GM19455 (cell line): Measurements from ENCODE around the gene VASN.

Source experiments
- ATAC-seq: cut with Tn5 transposase; IDR thresholded peaks from one replicate; pipeline ENCODE4 v1.9.1; 2021; ENCODE audit not compliant: unreplicated experiment

The VASN gene

DNA sequence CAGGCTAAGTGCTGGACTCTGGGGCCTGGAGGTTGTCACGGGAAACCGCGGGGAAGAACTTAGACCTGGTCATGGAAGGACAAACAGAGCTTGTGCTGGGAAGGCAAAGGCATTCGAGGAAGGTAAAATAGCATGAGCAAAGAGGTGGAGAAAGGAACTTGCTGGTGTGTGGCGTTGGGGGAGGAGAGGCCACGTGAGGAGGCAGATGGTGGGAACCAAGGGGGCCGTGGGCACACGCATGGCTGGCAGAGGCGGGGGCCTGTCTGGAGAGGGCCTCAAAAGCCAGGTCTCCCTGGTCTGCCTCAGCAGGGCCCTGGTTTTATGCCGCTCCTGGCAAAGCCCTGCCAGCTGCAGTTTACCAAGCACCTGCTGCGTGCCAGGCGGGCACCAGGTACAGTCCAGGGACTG, 29.4 kb downstream of the VASN start:
- no peak for ATAC-seq

DNA sequence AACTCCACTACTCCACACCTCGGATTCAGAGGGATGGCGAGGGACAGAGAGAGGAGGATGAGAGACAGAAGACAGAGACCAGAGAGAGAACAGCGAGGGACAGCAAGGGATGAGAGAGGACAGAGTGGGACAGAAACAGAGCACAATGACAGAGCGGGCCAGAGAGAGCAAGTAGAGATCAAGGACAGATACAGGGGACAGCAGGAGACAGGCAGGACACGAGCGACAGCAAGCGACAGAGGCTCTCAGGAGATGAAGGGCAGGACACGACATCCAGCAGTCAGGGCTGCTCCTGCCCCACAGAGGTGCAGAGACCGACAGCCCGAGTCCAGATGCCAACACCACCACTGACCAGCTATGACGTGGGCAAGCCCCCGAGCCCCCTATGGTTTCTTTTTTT, 29.9 kb downstream of the VASN start:
- ATAC-seq = no peak

DNA sequence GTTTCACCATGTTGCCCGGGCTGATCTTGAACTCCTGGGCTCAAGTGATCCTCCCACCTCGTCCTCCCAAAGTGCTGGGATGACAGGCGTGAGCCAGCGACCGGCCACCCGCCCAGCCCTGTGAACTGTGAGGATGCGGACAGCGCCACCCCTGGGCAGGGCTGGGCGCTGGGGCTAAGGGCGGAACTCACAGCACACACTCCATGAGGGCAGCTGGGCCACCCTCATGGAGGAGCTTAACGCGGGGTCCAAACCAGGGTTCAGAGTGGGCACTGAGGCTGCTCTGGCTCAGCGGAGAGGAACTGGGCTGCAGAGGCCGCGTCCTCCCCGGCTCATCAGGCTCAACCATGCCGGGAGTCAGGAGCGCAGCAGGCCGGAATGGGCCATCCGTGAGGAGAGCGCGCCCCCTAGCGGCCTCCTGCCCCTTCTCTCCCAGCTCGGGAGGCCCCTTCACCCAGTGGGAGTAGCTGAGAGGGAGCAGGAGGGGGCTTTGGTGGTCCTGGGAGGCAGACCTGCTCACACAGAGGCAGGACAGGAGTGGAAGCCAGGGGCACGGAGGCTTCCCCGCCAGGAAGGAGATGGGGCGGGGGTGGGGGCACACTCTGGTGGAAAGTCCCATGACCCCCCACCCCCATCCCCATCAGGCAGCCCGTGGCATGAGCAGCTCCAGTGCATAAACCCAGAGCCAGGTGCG, 30.9 kb downstream of the VASN start:
- no peak for ATAC-seq

DNA sequence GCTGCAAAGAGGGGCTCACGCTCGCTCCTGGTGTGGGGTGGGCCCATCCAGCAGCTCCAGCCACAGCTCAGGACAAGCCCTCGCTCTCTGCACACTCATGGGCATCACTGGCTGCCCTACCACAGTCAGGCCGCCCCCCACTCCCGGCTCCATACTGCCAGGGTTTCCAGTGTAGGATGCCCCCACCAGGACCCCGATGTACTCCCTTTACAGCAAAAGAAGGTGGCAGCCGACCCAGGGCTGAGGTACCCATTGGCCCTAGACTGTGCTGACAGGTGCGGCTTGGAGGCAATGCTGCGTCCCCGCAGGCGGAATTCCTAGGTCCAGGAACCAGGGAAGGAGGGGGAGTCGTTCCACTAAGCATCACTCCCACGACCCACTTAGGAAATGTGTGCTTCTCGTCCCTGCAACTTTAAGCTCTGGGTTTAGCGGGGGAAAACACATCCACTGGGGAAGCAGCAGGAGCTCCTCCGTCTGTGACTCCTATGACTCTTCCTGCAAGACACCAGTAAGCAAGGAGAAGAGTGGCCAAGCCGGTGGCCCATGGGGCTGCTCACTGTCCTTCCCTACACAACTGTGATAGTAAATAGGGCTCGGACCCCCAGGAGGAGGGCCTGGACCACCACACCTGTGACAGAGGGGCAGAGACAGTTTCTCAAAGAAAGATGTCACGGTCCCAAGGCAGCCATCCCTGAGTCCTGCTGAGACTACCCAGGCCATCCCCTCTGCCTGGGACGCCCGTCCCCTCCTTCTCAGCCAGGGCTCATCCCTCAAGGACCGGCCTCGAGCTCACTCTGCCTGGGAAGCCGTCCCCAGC, 31.7 kb downstream of the VASN start:
- no peak for ATAC-seq

DNA sequence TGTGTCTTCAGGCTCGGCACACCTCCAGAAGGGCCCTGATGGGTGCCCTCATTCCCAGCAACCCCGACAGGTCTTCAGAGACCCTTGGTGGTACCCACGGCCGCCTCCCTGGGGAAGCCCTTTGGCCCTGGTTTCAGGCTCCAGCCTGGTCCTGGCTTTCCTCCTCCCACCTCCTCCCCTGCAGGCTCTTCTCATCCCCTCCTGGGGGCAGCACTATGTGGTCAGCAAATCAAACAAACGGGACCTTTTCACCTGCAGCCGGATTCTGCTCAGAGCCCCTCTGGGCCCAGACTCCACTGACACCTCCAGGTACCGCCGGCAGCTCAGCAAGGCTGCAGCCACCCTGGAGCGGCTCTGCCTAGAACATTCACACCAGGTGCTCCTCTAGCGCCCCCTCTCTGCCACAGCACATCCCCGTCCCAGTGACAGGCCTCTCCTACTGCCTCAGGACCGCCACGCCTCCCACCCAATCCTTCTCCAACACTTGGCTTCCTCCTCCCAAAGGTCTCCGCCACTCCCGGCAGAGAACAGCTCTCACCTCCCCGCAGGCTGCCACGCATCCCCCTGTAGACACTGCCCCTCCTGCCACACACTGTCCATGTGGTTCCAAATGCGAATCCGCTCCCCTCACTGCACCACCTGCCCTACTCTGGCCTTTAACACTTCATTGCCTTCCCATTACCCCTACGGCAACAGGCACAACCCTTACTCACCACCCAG, 32.8 kb downstream of the VASN start:
- ATAC-seq = no peak

DNA sequence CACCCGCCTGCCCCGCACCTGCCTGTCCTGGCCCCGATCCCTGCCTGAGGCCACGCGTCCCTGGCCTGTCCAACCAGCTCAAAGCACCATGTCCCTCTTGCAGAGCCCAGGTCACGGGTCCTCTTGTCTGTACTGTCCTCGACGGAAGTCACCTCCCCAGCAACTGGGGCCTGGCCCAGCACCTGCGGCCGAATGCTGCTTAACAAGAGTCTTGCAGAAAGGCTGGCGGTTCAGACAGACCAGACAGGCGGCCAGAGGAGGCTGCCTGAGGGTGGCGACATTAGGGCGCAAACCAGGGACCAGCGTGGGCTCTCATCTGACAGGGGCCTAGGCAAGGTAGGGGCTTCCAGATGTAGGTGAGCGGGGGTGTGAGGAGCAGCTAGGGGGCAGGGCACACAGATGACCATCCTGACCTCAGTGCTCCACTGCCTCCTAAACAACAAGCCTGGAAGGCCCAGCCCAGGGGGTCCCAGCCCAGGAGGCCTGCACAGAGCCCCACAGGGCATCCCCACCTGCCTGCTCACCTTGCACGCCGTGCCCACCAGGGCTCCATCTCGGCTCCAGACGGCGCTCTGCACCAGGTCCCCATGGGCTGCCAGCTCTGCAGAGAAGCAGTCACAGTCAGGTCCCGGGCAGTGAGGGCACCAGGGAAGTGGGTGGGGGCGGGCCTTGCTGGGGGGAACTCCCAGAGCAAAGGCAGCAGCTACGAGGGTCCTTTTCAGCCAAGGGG, 33.5 kb downstream of the VASN start:
- no peak for ATAC-seq

DNA sequence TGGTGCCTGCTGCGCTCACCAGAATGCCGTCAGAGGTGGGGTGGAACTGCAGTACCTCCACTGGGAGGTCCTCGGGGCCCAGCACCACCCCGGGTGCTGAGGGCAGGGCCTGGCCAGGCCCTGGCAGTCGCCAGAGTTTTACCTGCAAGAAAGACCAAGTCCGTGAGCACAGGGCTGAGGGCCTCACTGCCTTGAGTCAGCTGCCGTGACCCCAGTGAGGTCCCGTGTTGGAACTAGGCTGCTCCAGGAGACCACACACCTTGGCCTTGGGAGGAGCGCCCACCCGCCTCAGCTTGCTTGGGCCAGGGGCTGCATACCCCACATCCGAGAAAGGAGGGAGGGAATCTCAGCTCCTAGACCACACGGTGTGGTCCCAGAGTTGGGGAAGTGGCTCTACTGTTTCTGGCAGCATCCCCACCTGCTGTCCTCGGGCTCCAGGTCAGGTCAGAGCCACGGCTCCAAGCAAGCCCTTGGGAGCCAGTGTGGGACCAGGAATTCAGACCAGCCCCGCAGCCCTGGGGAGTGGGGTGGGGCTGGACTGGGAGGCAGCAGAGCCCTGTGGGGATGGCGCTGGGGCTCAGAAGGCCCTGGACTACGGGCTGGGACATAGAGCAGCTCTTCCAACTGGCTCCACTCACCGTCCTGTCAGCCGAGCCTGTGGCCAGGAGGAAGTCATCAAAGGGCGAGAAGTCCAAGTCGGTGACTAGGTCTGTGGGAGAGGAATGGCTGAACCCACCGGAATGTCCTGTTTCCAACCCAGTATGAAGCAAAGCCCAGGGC, 36.1 kb downstream of the VASN start:
- ATAC-seq = no peak

DNA sequence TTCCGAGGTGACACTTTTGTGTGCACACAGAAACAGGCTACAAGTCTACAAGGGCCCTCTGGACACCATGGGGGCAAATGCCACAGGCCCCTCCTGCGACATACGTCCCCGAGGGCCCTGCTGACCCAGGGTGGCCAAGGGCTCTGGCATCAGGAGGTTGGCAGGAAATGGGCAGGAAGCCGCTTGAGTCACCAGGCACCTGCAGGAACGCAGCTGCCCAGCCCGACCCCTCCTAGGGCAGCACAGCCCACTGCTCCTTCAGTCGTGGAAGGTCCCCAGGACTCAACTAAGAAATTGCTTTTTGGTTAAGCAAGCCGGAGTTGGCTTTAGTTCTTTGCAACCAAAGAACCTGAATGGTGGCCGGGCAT, 36.7 kb downstream of the VASN start:
- ATAC-seq = no peak

DNA sequence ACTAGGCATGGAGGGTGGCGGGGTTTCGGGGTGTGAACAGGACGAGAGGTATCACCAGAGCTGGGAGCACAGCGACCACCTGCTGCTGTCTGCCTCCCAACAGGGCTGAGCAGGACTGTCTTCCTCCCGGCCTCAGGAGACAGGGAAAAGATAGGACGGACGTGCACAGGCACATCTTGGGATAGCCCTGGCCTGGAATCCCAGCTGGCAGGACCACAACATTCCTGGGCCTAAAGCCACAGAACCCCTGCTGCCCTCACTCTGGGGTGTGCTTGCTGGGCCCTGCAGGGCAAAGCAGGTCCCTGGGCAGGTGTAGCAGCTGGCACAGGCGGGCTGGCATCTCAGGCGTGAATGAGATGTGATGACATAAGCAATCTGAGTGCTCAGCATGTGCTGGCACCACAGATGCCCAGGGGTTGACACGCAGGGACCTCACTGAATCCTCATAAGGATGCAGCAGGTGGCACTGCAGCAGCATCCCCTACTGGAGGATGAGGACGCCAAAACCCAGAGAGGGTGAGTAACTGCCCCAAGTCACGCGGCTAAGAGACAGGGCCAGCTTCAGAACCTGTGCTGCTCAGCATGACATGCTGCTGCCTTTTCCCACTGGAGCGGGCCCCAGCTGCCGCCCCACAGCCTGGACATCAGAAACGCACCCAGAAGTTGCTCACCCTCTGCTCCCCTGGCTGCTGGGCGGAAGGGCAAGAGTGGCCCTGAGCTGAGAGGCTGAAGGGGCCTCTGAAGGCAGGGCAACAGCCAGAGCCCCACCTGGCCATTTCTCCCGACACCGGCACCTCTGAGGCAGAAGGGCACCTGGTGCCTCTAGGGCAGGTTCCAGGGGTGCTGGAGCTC, 37.7 kb downstream of the VASN start:
- ATAC-seq = no peak

DNA sequence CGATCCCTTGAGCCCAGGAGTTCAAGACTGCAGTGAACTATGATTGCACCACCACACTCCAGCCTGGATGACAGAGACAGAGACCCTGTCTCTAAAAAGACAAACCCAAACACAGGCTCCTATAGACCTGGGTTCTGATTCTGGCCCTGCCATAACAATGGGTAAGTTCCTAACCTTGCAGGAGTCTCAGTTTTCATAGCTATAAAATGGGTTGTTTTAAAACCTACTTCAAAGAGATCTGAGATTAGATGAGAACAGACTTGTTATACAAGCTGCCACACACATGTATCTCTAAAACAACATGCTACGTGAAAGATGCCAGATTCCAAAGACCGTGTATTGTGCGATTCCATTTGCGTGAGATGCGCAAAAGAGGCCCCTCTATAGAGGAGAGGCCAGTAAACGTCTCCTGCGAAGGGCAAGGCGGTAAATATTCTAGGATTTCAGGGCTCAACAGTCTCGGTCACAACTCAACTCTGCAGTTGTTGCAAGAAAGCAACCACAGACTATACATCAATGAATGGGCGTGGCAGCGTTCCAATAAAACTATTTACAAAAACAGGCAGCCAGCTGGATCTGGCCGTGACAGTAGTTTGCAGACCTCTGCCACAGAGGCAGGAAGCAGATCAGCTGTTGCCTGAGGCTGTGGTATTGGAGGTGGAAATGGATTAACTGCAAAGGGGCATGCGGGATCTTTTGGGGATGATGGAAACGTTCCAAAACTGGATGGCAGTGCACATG, 38.9 kb downstream of the VASN start:
- ATAC-seq = no peak

DNA sequence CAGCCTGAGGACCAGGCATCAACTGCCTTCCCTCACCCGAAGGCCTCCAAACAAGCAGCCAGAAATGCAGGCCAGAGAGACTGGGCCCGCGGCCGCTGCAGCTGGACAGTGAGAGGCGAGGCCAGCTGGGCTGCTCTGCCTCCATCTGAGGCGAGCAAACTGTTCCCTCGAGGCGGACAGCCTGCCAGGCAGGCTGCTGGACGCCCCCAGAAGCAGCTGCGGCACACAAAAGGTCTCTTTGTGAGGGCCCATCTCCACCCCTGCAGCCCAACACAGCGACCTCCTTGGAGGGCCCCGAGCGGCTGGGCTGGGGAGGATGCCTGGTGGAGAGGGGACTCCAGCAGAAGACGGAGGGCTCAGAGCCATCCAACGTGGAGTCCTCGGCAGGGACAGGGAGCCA, 40.0 kb downstream of the VASN start:
- no peak for ATAC-seq

DNA sequence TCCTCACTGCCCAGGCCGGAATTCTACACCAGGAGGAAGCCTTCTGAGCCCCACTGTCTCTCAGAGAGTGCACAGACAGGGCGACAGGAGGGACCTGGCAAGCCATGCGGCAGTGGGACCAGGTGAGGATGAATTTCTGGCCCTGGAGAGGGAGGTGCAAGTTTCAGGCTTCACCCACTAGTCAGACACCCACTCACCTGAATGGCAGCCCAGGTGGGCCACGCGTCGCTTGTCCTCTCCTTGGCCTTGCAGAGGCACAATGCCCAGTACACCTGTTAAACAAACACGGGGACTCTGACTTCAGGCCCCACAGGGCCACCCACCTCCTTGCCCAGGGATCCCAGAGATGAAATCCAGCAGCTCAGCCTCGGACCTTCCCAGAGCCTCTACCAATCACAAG, 40.5 kb downstream of the VASN start:
- no peak for ATAC-seq

DNA sequence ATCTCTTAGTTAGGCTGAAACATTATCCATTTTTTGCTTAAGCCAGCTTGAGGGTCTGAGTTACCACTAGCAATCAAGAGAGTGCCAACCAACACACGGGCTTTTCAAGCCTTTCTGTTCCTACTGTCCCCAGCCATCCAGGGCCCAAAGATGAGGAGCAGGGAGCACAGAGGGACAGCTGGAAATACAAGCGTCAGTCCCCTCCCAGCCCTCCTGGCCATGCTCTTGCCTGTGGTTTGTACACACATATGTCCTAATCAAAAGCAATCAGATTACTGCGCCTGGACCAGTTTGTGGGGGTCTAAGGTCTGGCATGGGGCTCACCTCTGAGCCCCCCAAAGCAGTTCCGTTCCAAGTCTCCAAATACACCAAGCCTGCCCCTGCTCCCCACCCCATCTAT, 41.2 kb downstream of the VASN start:
- no peak for ATAC-seq

DNA sequence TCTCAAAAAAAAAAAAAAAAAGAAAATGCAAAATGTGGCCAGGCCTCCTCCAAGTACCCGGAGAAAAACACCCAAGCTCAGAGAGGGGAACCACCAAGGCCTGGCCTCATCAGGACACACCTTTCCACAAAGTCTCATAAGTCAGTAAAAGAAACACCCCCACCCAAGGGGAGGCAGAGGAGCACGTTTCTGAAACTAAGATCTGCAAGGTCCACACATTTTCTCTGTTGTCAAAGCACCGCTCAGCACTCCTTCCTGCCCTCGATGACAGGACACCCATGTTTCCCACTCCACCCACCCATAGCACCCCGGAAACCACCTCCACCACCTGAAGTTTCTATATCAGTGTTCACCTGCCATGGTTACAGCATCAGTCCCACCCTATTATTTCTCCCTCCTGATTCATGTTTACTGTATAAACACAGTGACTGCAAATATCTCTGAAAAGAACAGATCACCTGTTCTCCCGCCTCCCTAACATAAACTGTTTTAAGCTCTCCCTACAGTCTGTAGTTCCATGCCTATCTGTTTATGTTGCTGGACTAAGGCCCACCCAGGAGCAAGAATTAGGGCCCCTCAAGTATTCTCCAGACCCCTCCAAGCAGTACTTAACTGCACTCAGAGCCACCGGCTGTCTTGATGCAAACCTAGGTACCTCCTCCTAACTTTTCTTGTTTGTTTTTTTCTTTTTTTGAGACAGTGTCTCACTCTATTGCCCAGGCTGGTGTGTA, 42.7 kb downstream of the VASN start:
- peak; percentile 53 for ATAC-seq

DNA sequence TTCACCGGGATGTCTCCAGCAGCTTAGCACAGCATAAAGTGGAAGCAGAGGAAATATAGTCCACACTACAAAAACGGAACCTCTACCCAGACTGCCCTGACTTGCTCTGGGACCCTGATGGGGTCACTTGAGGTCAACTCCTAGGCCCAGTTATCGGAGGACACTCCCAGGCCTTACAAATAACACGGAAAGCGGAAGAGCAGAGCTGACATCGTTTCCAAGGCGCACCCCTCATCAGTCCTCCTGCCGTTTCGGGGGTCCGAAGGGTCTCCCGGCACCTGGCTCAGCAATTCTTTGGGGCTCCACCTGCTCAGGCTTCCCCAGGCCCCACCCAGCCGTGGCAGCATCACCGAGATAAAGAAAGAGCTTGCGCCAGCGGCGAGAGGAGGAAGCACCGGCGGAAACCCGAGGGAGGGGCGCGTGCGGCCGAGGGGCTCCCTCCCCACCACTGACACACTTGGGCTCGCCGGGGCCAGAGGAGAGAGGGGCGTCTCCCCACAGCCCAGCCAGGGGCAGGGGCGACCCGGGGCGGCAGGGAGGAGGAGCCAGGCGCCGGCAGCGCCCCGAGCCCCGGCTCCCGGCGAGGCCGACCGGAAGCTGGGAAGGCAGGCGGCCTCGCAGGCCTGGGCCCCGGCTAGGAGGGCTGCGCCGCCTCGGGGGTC, 44.0 kb downstream of the VASN start:
- peak; percentile 9 for ATAC-seq

DNA sequence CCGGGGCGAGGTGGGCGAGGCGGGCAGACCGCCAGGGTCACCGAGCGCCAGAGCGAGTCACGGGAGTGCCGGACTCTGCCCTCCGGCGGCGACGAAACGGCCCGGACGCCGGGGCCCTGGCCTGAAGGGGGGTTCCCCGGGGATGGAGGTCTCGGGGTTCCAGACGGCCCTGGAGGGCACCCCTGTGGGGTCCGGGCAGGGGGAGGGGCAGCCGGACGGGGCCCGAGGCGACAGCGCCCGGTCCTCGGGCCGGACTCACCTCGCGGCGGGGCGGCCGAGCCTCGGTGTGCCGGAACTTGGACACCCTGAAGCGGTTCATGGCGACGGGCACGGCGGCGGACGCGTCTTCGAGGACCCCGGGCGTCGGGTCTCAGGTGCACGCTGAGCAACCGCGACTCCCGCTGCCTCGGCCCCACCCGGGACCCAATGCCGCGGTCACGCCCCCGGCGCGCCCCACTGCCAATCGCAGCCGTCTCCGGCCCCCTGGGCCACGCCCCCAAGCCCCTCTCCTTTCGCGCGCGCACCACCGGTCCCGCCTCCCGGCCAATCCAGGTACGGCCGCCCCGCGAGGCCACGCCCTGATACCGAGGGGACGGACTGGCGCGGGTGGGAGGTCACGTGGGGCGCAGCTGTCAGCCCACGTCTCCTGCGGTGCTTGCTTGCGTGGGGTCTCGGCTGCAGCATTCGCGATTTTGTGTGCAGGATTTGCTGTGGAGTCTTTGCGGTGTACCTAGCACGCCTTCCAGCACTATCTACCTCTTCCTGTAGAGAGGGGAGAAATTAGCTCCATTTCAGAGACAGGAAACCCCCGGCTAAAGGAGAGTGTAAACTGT, 44.8 kb downstream of the VASN start, which contains the start of gene CORO7:
CORO7 (minus strand) TSS at position 397 of the 833 bp plus-strand sequence; CDS start at position 319, 78 bp downstream.
- peak; percentile 55 for ATAC-seq
